Measurements from ENCODE around the gene HOXD11. TPM values are rescaled to one million over a fixed set of nuclear protein-coding genes. Genes with fewer than 3 reads are reported as not detected.
A peak's percentile ranks its signal among the peaks of the same experiment; 100 is the strongest.

The HOXD11 gene
- total RNA-seq, 1 experiment from 2014 or later, result not detected

DNA sequence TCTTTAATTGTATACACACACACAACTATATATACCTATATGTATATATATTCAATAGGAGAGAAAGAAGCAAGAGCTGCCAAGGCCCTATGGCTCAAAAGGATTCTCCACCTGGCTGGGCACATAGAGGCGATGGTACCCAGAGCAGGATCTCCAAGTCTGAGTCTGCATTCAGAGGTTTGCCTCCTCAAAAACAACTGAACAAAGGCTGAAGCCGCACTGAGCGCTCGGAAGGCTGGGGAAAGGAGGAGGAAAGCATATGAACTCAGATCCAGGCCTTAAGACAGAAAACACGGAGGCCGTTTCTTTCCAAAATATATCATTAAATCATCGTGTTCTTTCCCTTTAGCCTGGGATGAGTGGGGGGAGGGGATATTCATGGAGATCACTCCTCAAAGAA, 3.9 kb upstream of the HOXD11 start (continued):
- TF ChIP-seq CTCF (IDR thresholded peaks at IDR 0.05) (no peak), FOXK1 (CRISPR knock-in tag; IDR thresholded peaks at IDR 0.05) (no peak)

DNA sequence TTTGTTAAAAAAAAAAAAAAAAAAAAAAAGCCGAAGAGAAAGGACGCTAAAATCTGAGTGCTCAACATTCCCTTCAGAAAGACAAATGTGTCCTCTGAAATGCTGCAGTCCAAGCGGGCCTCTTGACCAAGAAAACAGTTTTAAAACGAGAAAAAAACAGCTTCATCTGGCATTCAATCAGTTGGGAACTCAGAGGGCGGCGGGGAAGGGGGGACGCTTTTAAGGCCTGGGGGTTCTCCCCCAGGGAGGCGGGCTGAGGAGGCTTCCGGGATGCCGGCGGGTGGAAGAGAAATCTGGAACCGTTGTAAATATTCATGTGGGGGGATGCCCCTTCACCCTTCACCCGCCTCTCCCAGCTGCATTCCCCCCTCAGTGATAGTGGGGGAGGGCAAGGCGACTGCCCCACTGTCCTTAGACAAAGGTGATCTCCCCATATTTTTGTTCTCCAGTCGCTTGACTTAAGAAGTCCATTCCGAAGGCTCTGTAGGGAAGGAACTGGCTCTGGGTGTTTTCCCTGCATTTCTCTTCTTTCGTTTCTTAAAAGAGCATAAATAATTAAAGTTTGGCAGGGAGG, 3.3 kb upstream of the HOXD11 start:
- no peak for DNase-seq (ENCODE audit: low spot score)
- TF ChIP-seq ZNF396 (CRISPR knock-in tag; IDR thresholded peaks at IDR 0.05; ENCODE audit: borderline replicate concordance), result no peak
- TF ChIP-seq, protein P1, sequence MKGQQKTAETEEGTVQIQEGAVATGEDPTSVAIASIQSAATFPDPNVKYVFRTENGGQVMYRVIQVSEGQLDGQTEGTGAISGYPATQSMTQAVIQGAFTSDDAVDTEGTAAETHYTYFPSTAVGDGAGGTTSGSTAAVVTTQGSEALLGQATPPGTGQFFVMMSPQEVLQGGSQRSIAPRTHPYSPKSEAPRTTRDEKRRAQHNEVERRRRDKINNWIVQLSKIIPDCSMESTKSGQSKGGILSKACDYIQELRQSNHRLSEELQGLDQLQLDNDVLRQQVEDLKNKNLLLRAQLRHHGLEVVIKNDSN (CRISPR knock-in tag; IDR thresholded peaks at IDR 0.05), result no peak
- no peak for TF ChIP-seq ATF3 (CRISPR knock-in tag; conservative IDR thresholded peaks at IDR 0.05)
- no peak for TF ChIP-seq ZNF281 (CRISPR knock-in tag; IDR thresholded peaks at IDR 0.05)
- TF ChIP-seq TEAD1 (CRISPR knock-in tag; IDR thresholded peaks at IDR 0.05), result no peak
- TF ChIP-seq ZBTB43 (CRISPR knock-in tag; IDR thresholded peaks at IDR 0.05), result no peak
- TF ChIP-seq ATF6 (CRISPR knock-in tag; IDR thresholded peaks at IDR 0.05), result no peak
- TF ChIP-seq, protein P2, sequence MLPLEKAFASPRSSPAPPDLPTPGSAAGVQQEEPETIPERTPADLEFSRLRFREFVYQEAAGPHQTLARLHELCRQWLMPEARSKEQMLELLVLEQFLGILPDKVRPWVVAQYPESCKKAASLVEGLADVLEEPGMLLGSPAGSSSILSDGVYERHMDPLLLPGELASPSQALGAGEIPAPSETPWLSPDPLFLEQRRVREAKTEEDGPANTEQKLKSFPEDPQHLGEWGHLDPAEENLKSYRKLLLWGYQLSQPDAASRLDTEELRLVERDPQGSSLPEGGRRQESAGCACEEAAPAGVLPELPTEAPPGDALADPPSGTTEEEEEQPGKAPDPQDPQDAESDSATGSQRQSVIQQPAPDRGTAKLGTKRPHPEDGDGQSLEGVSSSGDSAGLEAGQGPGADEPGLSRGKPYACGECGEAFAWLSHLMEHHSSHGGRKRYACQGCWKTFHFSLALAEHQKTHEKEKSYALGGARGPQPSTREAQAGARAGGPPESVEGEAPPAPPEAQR (CRISPR knock-in tag; IDR thresholded peaks at IDR 0.05), result no peak
- no peak for TF ChIP-seq TCF7 (CRISPR knock-in tag; IDR thresholded peaks at IDR 0.05; ENCODE audit: low read depth)
- TF ChIP-seq E2F1 (CRISPR knock-in tag; IDR thresholded peaks at IDR 0.05), result no peak
- TF ChIP-seq GRHL2 (CRISPR knock-in tag; IDR thresholded peaks at IDR 0.05; ENCODE audit: insufficient replicate concordance, severe bottlenecking), result no peak
- Mint-ChIP-seq H3K4me1 (peaks cover 49% of the 10 kb centered on the region), H3K27ac (no peak overlapping the region), H3K9me3 (no peaks in the 10 kb centered on the region), H3K4me3 (peak overlapping the region; percentile 60; the same call in 1 of the 2 replicates), H3K27me3 (ENCODE audit: low read depth) (peaks cover 98% of the 10 kb centered on the region), H3K36me3 (no peaks in the 10 kb centered on the region)
- ChIA-PET CTCF (interaction anchor here (0.7 to 1.6 kb wide), 5 partner anchors 15 to 102 kb away, joined by 3 to 4 read pairs (median 3); partner anchors contain the start of gene LNPK), POLR2A (interaction anchor here (0.5 kb wide), 1 partner anchor 19 kb away, joined by 3 read pairs; no protein-coding TSS in a partner anchor)
- no peak for ATAC-seq

All from WTC11 (cell line).